Tibial nerve (tissue), 3 donors: ENCODE results near the gene ZDHHC24.

Source experiments
- POLR2A ChIP-seq, 2 donors: fragments of 450-650 bp; IDR thresholded peaks; one replicate each; pipeline ENCODE4 v1.6.1; 2017; ENCODE audit warnings: antibody characterized with exemption in 2 of 2, mild to moderate bottlenecking in 2 of 2, moderate library complexity in 2 of 2
- TF ChIP-seq, protein P1 (sequence below), 5 experiments: fragments of 200-600 bp in 3 of 5; fragments of 450-650 bp in 2 of 5; sonication (generic) in 3 of 5; IDR thresholded peaks; one replicate each; pipeline ENCODE4 v1.5.1; 2016 to 2019; ENCODE audit warnings: antibody characterized with exemption in 5 of 5, mild to moderate bottlenecking in 3 of 5, moderate library complexity in 2 of 5

DNA sequence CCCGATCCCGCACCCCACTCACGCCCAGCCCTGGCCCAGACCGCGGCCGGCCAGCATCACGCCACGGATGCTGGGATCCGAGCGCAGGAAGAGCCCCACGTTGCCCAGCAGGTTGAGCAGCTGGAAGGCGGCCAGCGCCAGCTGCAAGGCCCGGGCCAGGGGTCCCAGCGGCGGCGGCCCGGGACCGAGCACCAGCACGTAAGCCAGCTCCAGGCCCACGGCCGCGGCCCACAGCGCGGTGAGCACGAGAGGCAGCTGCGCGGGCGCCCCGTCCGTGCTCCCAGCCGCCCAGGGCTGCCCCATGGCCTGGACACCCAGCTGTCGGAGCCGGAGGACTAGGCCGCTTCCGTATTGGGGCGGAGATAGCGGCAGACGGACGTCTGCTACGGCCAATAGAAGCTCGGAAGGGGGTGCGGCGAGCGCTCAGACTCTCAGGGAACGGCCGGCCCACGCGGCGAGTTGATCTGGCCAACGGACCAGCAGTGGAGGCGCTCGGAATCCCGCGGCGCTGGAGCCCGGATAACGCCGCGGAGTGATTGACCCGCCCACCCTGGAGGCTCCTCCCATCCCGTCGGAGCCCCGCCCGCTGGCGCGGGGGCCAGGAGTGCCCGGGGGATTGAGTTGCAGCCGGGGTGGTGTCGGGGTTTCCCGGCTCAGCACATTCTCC, at the start of gene ZDHHC24:
- TF ChIP-seq, protein P1, sequence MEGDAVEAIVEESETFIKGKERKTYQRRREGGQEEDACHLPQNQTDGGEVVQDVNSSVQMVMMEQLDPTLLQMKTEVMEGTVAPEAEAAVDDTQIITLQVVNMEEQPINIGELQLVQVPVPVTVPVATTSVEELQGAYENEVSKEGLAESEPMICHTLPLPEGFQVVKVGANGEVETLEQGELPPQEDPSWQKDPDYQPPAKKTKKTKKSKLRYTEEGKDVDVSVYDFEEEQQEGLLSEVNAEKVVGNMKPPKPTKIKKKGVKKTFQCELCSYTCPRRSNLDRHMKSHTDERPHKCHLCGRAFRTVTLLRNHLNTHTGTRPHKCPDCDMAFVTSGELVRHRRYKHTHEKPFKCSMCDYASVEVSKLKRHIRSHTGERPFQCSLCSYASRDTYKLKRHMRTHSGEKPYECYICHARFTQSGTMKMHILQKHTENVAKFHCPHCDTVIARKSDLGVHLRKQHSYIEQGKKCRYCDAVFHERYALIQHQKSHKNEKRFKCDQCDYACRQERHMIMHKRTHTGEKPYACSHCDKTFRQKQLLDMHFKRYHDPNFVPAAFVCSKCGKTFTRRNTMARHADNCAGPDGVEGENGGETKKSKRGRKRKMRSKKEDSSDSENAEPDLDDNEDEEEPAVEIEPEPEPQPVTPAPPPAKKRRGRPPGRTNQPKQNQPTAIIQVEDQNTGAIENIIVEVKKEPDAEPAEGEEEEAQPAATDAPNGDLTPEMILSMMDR (IDR thresholded peaks at IDR 0.05) = peak in 1 of 5 experiments; percentile 20
- peak in 1 of 2 donors; percentile 35 for TF ChIP-seq POLR2A (IDR thresholded peaks at IDR 0.05)
